ENCODE measurements around the gene OXT. TPM values are rescaled to one million over a fixed set of nuclear protein-coding genes. Genes with fewer than 3 reads are reported as not detected.
"Not testable (repeated sequence)": the region's sequence is repeated elsewhere in the genome, so short reads cannot be mapped to it uniquely, and the experiment has no call there.

The OXT gene
- total and polyA plus RNA-seq, 2 of the 13 experiments (the other 11 are each of a cell fraction or from before 2014, with no cell fraction given) = not detected

- Histone ChIP-seq H3K27me3 (ENCODE audit: control insufficient read depth in 1 of 2, insufficient read depth in 2 of 2, low read length in 2 of 2) (peaks cover 0 to 13% of the 10 kb centered on the region in 2 experiments; a peak in 3 of 5 replicates), H3K4me1 (ENCODE audit: insufficient read depth, low read length) (peaks cover 59% of the 10 kb centered on the region)
- peak; percentile 36 for FAIRE-seq
- DNase-seq (ENCODE audit: low spot score); H3K4me2 ChIP-seq (ENCODE audit: low read depth, low read length); H4K20me1 ChIP-seq (ENCODE audit: insufficient read depth, low read length); H3K79me2 ChIP-seq (ENCODE audit: insufficient read depth, low read length); in situ Hi-C loops (cut with HindIII; ENCODE audit: extremely low pct_ligation_motif_present, low pct_unique_long_range_greater_than_20kb); BruUV-seq (replicated peaks); H3K9ac ChIP-seq (ENCODE audit: insufficient read depth, low read depth, low read length); H3K27ac ChIP-seq (ENCODE audit: extremely low read length, insufficient read depth, low read length); H2AFZ ChIP-seq (ENCODE audit: low read length); ATAC-seq; H3K4me3 ChIP-seq (replicated peaks in 1 of 3; ENCODE audit: insufficient read depth in 1 of 3, low read depth in 2 of 3, low read length in 3 of 3); POLR2A ChIA-PET; H3K9me3 ChIP-seq (ENCODE audit: low read length); H3K36me3 ChIP-seq (replicated peaks in 1 of 2; ENCODE audit: control insufficient read depth in 1 of 2, insufficient read depth in 2 of 2, low read length in 2 of 2); TF ChIP-seq SOX13 (IDR thresholded peaks at IDR 0.05): not testable (repeated sequence)
- CTCF ChIA-PET (ENCODE audit: low intra/inter-chr PET ratio, low total read pairs) = interaction anchor here (4.5 kb wide), 1 partner anchor 22 kb away, joined by 61 read pairs; no protein-coding TSS in a partner anchor
- WGBS (ENCODE audit: low lambda C conversion rate) = 8% methylated on average over 6 of the region's 6 CpGs
- intact Hi-C loops (cut with micrococcal nuclease; ENCODE audit: unreplicated experiment) = loop anchor here (5.0 kb wide), 1 partner anchor 42 kb away; no protein-coding TSS in a partner anchor
- 0 out of 2 replicates have a peak, but pooled peaks have one; percentile 16 for TF ChIP-seq ZFY (CRISPR knock-in tag; IDR thresholded peaks at IDR 0.05)
- peak in 1 of 2 experiments; percentile 19; a peak in 1 of 4 replicates for TF ChIP-seq SOX13 (CRISPR knock-in tag; conservative IDR thresholded peaks at IDR 0.05 in 1 of 2, IDR thresholded peaks at IDR 0.05 in 1 of 2)
- TF ChIP-seq ZNF460 (CRISPR knock-in tag; IDR thresholded peaks at IDR 0.05; ENCODE audit: borderline replicate concordance) = peak; percentile 87
- TF ChIP-seq CEBPB (IDR thresholded peaks at IDR 0.05; ENCODE audit: borderline replicate concordance, low read depth, low read length) = peak; percentile 13; the same call in 1 of the 2 replicates
- TF ChIP-seq CEBPG (CRISPR knock-in tag; IDR thresholded peaks at IDR 0.05) = 0 out of 2 replicates have a peak, but pooled peaks have one; percentile 19
- peak; percentile 91 for TF ChIP-seq ZNF441 (CRISPR knock-in tag; IDR thresholded peaks at IDR 0.05; ENCODE audit: borderline replicate concordance)
Observed at GRCh38 chr20:3075315-3075714, 3.9 kb downstream of the OXT start.

- no peak for ATAC-seq
- H3K36me3 ChIP-seq (replicated peaks in 1 of 2; ENCODE audit: control insufficient read depth in 1 of 2, insufficient read depth in 2 of 2, low read length in 2 of 2) = no peaks in the 10 kb centered on the region
- peaks cover 66% of the 10 kb centered on the region for H3K4me1 ChIP-seq (ENCODE audit: insufficient read depth, low read length)
- intact Hi-C loops (cut with micrococcal nuclease; ENCODE audit: unreplicated experiment) (loop anchor here (1.0 to 5.0 kb wide), 2 partner anchors 23 to 40 kb away; no protein-coding TSS in a partner anchor), in situ Hi-C loops (cut with HindIII; ENCODE audit: extremely low pct_ligation_motif_present, low pct_unique_long_range_greater_than_20kb) (no loop called here)
- CTCF ChIA-PET (ENCODE audit: low intra/inter-chr PET ratio, low total read pairs) = interaction anchor here (1.1 to 4.5 kb wide), 3 partner anchors 24 to 164 kb away, joined by 4 to 61 read pairs (median 5); no protein-coding TSS in a partner anchor
- no peak overlapping the region for H2AFZ ChIP-seq (ENCODE audit: low read length)
- 45% methylated on average over 4 of the region's 4 CpGs for WGBS (ENCODE audit: low lambda C conversion rate)
- no peak overlapping the region for H3K27ac ChIP-seq (ENCODE audit: extremely low read length, insufficient read depth, low read length)
- peak; percentile 61 for FAIRE-seq
- H3K27me3 ChIP-seq (ENCODE audit: control insufficient read depth in 1 of 2, insufficient read depth in 2 of 2, low read length in 2 of 2) = peaks cover 11 to 28% of the 10 kb centered on the region in 2 experiments; a peak in 4 of 5 replicates
- no peaks in the 10 kb centered on the region for H3K9me3 ChIP-seq (ENCODE audit: low read length)
- peak; percentile 8; the same call in 1 of the 2 replicates for TF ChIP-seq NFE2L2 (IDR thresholded peaks at IDR 0.05; ENCODE audit: low read length)
- 0 out of 2 replicates have a peak, but pooled peaks have one; percentile 2 for TF ChIP-seq PITX1 (CRISPR knock-in tag; IDR thresholded peaks at IDR 0.05)
- peak; percentile 96; the same call in 1 of the 2 replicates for TF ChIP-seq ZNF333 (CRISPR knock-in tag; IDR thresholded peaks at IDR 0.05; ENCODE audit: borderline replicate concordance)
- TF ChIP-seq ZFP37 (CRISPR knock-in tag; IDR thresholded peaks at IDR 0.05; ENCODE audit: borderline replicate concordance) = no peak
- POLR2A ChIA-PET = interaction anchor here (0.7 kb wide), 2 partner anchors 32 to 38 kb away, joined by 3 read pairs; no protein-coding TSS in a partner anchor
- no peak for DNase-seq (ENCODE audit: low spot score)
- H4K20me1 ChIP-seq (ENCODE audit: insufficient read depth, low read length) = no peaks in the 10 kb centered on the region
- BruUV-seq (replicated peaks) = no TSS peak
- no peak overlapping the region for H3K4me3 ChIP-seq (replicated peaks in 1 of 3; ENCODE audit: insufficient read depth in 1 of 3, low read depth in 2 of 3, low read length in 3 of 3)
- no peaks in the 10 kb centered on the region for H3K79me2 ChIP-seq (ENCODE audit: insufficient read depth, low read length)
- H3K4me2 ChIP-seq (ENCODE audit: low read depth, low read length) = peak overlapping the region; percentile 25
- H3K9ac ChIP-seq (ENCODE audit: insufficient read depth, low read depth, low read length) = no peak overlapping the region
Observed at GRCh38 chr20:3077618-3078134, 6.3 kb downstream of the OXT start.
